GM19467 (cell line): ENCODE data around the gene KLHDC9.
A peak's percentile ranks its signal among the peaks of the same experiment; 100 is the strongest.

Source experiments
- ATAC-seq: cut with Tn5 transposase; IDR thresholded peaks from one replicate; pipeline ENCODE4 v1.9.1; 2021; ENCODE audit warnings: mild to moderate bottlenecking, moderate library complexity; ENCODE audit not compliant: unreplicated experiment

Gene KLHDC9

GRCh38 chr1:161128591-161129420, 30.6 kb downstream of the KLHDC9 start:
- ATAC-seq, result no peak

- ATAC-seq, result no peak
Observed at GRCh38 chr1:161130266-161130665, 32.1 kb downstream of the KLHDC9 start.

GRCh38 chr1:161131523-161132409, 33.6 kb downstream of the KLHDC9 start:
- no peak for ATAC-seq

GRCh38 chr1:161132410-161133219, 34.5 kb downstream of the KLHDC9 start, which contains the start of gene DEDD:
DEDD (minus strand) TSS chr1:161132667; CDS start chr1:161124462, 8,205 bp downstream.
- ATAC-seq, result peak; percentile 90

GRCh38 chr1:161133220-161133740, 35.1 kb downstream of the KLHDC9 start:
- ATAC-seq, result no peak

- ATAC-seq, result no peak
Observed at GRCh38 chr1:161137881-161138280, 39.7 kb downstream of the KLHDC9 start.

- ATAC-seq, result no peak
Observed at GRCh38 chr1:161138431-161138830, 40.3 kb downstream of the KLHDC9 start.

- no peak for ATAC-seq
Observed at GRCh38 chr1:161139766-161140165, 41.6 kb downstream of the KLHDC9 start.

GRCh38 chr1:161140755-161141400, 42.7 kb downstream of the KLHDC9 start:
- no peak for ATAC-seq

GRCh38 chr1:161145832-161146231, 47.7 kb downstream of the KLHDC9 start:
- ATAC-seq, result no peak
